ENCODE results near the gene GABRA6. TPM values are rescaled to one million over a fixed set of nuclear protein-coding genes. Genes with fewer than 3 reads are reported as not detected.
A peak's percentile ranks its signal among the peaks of the same experiment; 100 is the strongest.

The GABRA6 gene
- total RNA-seq, 8 experiments from 2014 or later = 0.49 to 1.1 (median 0.52) TPM; not detected in 5

- Histone ChIP-seq H3K27ac (no peak overlapping the region), H3K4me1 (replicated peaks in 1 of 2) (no peaks in the 10 kb centered on the region), H3K4me3 (no peak overlapping the region)
- in situ Hi-C loops (cut with MboI; ENCODE audit: low pct_unique_long_range_greater_than_20kb in 2 of 9, low sequenced_read_pairs in 9 of 9, unreplicated experiment in 9 of 9) = no loop called here
- no peak for ATAC-seq (replicated peaks in 6 of 8)
- WGBS, 10 experiments = 0 to 100% (median 73%) methylated on average over 1 to 2 of the region's 2 CpGs; no CpG with 5 or more reads in 1 of the 10 experiments
Observed at GRCh38 chr5:161703528-161703927, 18.0 kb downstream of the GABRA6 start.

GRCh38 chr5:161707382-161707781 lies 21.9 kb downstream of the GABRA6 start:
- ATAC-seq (replicated peaks in 6 of 8) = peak in 1 of 8 experiments; percentile 66
- no peaks in the 10 kb centered on the region for H3K4me1 ChIP-seq (replicated peaks in 1 of 2)
- no peak overlapping the region for H3K4me3 ChIP-seq
- 0 to 86% (median 32%) methylated on average over 1 of the region's 1 CpG; no CpG with 5 or more reads in 2 of the 10 experiments for WGBS, 10 experiments
- in situ Hi-C loops (cut with MboI; ENCODE audit: low pct_unique_long_range_greater_than_20kb in 2 of 9, low sequenced_read_pairs in 9 of 9, unreplicated experiment in 9 of 9) = no loop called here
- H3K27ac ChIP-seq = no peak overlapping the region

- Histone ChIP-seq H3K4me1 (replicated peaks in 1 of 2) (no peaks in the 10 kb centered on the region), H3K27ac (no peak overlapping the region), H3K4me3 (no peak overlapping the region)
- ATAC-seq (replicated peaks in 6 of 8) = no peak
- 21 to 100% (median 81%) methylated on average over 2 to 5 of the region's 5 CpGs for WGBS, 10 experiments
- in situ Hi-C loops (cut with MboI; ENCODE audit: low pct_unique_long_range_greater_than_20kb in 2 of 9, low sequenced_read_pairs in 9 of 9, unreplicated experiment in 9 of 9) = no loop called here
Observed at GRCh38 chr5:161709239-161709638, 23.7 kb downstream of the GABRA6 start.

GRCh38 chr5:161713042-161713441 lies 27.5 kb downstream of the GABRA6 start:
- 0 to 83% (median 42%) methylated on average over 1 to 2 of the region's 2 CpGs for WGBS, 10 experiments
- Histone ChIP-seq H3K4me1 (replicated peaks in 1 of 2) (no peaks in the 10 kb centered on the region), H3K27ac (no peak overlapping the region), H3K4me3 (no peak overlapping the region)
- ATAC-seq (replicated peaks in 6 of 8) = no peak
- in situ Hi-C loops (cut with MboI; ENCODE audit: low pct_unique_long_range_greater_than_20kb in 2 of 9, low sequenced_read_pairs in 9 of 9, unreplicated experiment in 9 of 9) = no loop called here

- ATAC-seq (replicated peaks in 6 of 8) = no peak
- H3K4me1 ChIP-seq (replicated peaks in 1 of 2) = no peaks in the 10 kb centered on the region
- 67 to 100% (median 97%) methylated on average over 1 of the region's 1 CpG for WGBS, 10 experiments
- in situ Hi-C loops (cut with MboI; ENCODE audit: low pct_unique_long_range_greater_than_20kb in 2 of 9, low sequenced_read_pairs in 9 of 9, unreplicated experiment in 9 of 9) = no loop called here
- no peak overlapping the region for H3K27ac ChIP-seq
- H3K4me3 ChIP-seq = no peak overlapping the region
Observed at GRCh38 chr5:161719157-161719556, 33.6 kb downstream of the GABRA6 start.

- Histone ChIP-seq H3K4me1 (replicated peaks in 1 of 2) (no peaks in the 10 kb centered on the region), H3K27ac (no peak overlapping the region), H3K4me3 (no peak overlapping the region)
- no peak for ATAC-seq (replicated peaks in 6 of 8)
- in situ Hi-C loops (cut with MboI; ENCODE audit: low pct_unique_long_range_greater_than_20kb in 2 of 9, low sequenced_read_pairs in 9 of 9, unreplicated experiment in 9 of 9) = no loop called here
Observed at GRCh38 chr5:161720460-161720859, 34.9 kb downstream of the GABRA6 start.

- 0 to 100% (median 77%) methylated on average over 1 of the region's 1 CpG; no CpG with 5 or more reads in 1 of the 10 experiments for WGBS, 10 experiments
- no peak overlapping the region for H3K27ac ChIP-seq
- H3K4me1 ChIP-seq (replicated peaks in 1 of 2) = no peaks in the 10 kb centered on the region
- no peak for ATAC-seq (replicated peaks in 6 of 8)
- in situ Hi-C loops (cut with MboI; ENCODE audit: low pct_unique_long_range_greater_than_20kb in 2 of 9, low sequenced_read_pairs in 9 of 9, unreplicated experiment in 9 of 9) = no loop called here
- no peak overlapping the region for H3K4me3 ChIP-seq
Observed at GRCh38 chr5:161734741-161735140, 49.2 kb downstream of the GABRA6 start.

GRCh38 chr5:161740433-161740832 lies 54.9 kb downstream of the GABRA6 start:
- Histone ChIP-seq H3K4me1 (replicated peaks in 1 of 2) (no peaks in the 10 kb centered on the region), H3K4me3 (no peak overlapping the region), H3K27ac (no peak overlapping the region)
- ATAC-seq (replicated peaks in 6 of 8) = no peak
- 0 to 100% (median 79%) methylated on average over 1 of the region's 1 CpG; no CpG with 5 or more reads in 2 of the 10 experiments for WGBS, 10 experiments
- in situ Hi-C loops (cut with MboI; ENCODE audit: low pct_unique_long_range_greater_than_20kb in 2 of 9, low sequenced_read_pairs in 9 of 9, unreplicated experiment in 9 of 9) = no loop called here

GRCh38 chr5:161744276-161744675 lies 58.8 kb downstream of the GABRA6 start:
- in situ Hi-C loops (cut with MboI; ENCODE audit: low pct_unique_long_range_greater_than_20kb in 2 of 9, low sequenced_read_pairs in 9 of 9, unreplicated experiment in 9 of 9) = no loop called here
- no peak for ATAC-seq (replicated peaks in 6 of 8)
- Histone ChIP-seq H3K4me1 (replicated peaks in 1 of 2) (no peaks in the 10 kb centered on the region), H3K4me3 (no peak overlapping the region), H3K27ac (no peak overlapping the region)
- WGBS, 10 experiments = 0 to 94% (median 80%) methylated on average over 1 to 2 of the region's 2 CpGs; no CpG with 5 or more reads in 5 of the 10 experiments

GRCh38 chr5:161745392-161745791 lies 59.9 kb downstream of the GABRA6 start:
- Histone ChIP-seq H3K4me3 (no peak overlapping the region), H3K4me1 (replicated peaks in 1 of 2) (no peaks in the 10 kb centered on the region), H3K27ac (no peak overlapping the region)
- in situ Hi-C loops (cut with MboI; ENCODE audit: low pct_unique_long_range_greater_than_20kb in 2 of 9, low sequenced_read_pairs in 9 of 9, unreplicated experiment in 9 of 9) = no loop called here
- no peak for ATAC-seq (replicated peaks in 6 of 8)
- 0 to 85% (median 50%) methylated on average over 1 to 3 of the region's 3 CpGs; no CpG with 5 or more reads in 1 of the 10 experiments for WGBS, 10 experiments

GRCh38 chr5:161751265-161751664 lies 65.7 kb downstream of the GABRA6 start:
- 0 to 88% (median 71%) methylated on average over 1 to 9 of the region's 10 CpGs; no CpG with 5 or more reads in 1 of the 10 experiments for WGBS, 10 experiments
- ATAC-seq (replicated peaks in 6 of 8) = no peak
- in situ Hi-C loops (cut with MboI; ENCODE audit: low pct_unique_long_range_greater_than_20kb in 2 of 9, low sequenced_read_pairs in 9 of 9, unreplicated experiment in 9 of 9) = no loop called here

More at GRCh38 chr5:161751265-161751664, 65.7 kb downstream of the GABRA6 start:
- Histone ChIP-seq H3K4me3 (no peak overlapping the region), H3K4me1 (replicated peaks in 1 of 2) (no peaks in the 10 kb centered on the region), H3K27ac (no peak overlapping the region)

Other genes starting within 250 kb of the GABRA6 start
- 10 to 100 TPM in 2 of 8 experiments, 1 to 10 TPM in 5, under 1 TPM in 1; 0.97 to 17.4 (median 7.8) TPM for gene GABRB2, start 139.0 kb upstream of the GABRA6 start, total RNA-seq
- 1 to 10 TPM in 2 of 8 experiments, under 1 TPM in 4, not detected in 2; 0.20 to 1.7 (median 0.64) TPM for gene GABRA1, start 162.4 kb downstream of the GABRA6 start, total RNA-seq